Body of pancreas (tissue), 4 donors: Measurements from ENCODE around the gene CIPC.

ENCODE experiments used
- CTCF ChIP-seq, 7 experiments: fragments of 450-650 bp in 4 of 7; fragments of 200-600 bp in 3 of 7; sonication (generic) in 3 of 7; IDR thresholded peaks; one replicate each; pipeline ENCODE4 v1.5.1; 2016 to 2019; ENCODE audit warnings: antibody characterized with exemption in 7 of 7
- POLR2A ChIP-seq, 3 donors: fragments of 450-650 bp; IDR thresholded peaks; one replicate each; pipeline ENCODE4 v1.6.1; 2016; ENCODE audit warnings: antibody characterized with exemption in 3 of 3, mild to moderate bottlenecking in 2 of 3

GRCh38 chr14:77111021-77111420 is 13.0 kb downstream of the CIPC start:
- TF ChIP-seq CTCF (IDR thresholded peaks at IDR 0.05) (no peak), POLR2A (IDR thresholded peaks at IDR 0.05) (no peak)
